Keratinocyte (primary cell): ENCODE measurements around the gene SLC2A4. TPM values are rescaled to one million over a fixed set of nuclear protein-coding genes. Genes with fewer than 3 reads are reported as not detected.
"Not testable (repeated sequence)": the region's sequence is repeated elsewhere in the genome, so short reads cannot be mapped to it uniquely, and the experiment has no call there.

ENCODE experiments used
- DNase-seq: peaks from one replicate; pipeline ENCODE4 v3.0.0-alpha.2; 2011; ENCODE audit warnings: low read depth, missing footprints, low spot score
- FAIRE-seq: peaks from 2 replicates; lab custom pipeline; 2011; peaks lifted over from hg19 to GRCh38; lab: Jason Lieb, UNC
- H2AFZ ChIP-seq: 2 replicates; pipeline ENCODE4 v1.6.0; 2012; ENCODE audit warnings: low read length, control low read depth, inconsistent platforms; ENCODE audit not compliant: control insufficient read depth
- H3K27ac ChIP-seq: 2 replicates; pipeline ENCODE4 v1.5.1; 2011; ENCODE audit warnings: low read length; ENCODE audit not compliant: control insufficient read depth, insufficient read depth
- H3K27me3 ChIP-seq: 3 replicates; pipeline ENCODE4 v1.6.0; 2011; ENCODE audit warnings: low read length; ENCODE audit not compliant: control insufficient read depth, insufficient read depth; ENCODE audit errors: extremely low read depth
- H3K36me3 ChIP-seq, 2 experiments: 2 replicates in 1 of 2; 3 replicates in 1 of 2; pipeline ENCODE4 v1.5.1; 2011; ENCODE audit warnings: low read length in 2 of 2, mild to moderate bottlenecking in 1 of 2; ENCODE audit not compliant: control insufficient read depth in 2 of 2, insufficient read depth in 2 of 2; ENCODE audit errors: extremely low read depth in 1 of 2
- H3K4me1 ChIP-seq: 3 replicates; pipeline ENCODE4 v1.5.1; 2011; ENCODE audit warnings: low read length; ENCODE audit not compliant: control insufficient read depth, insufficient read depth; ENCODE audit errors: extremely low read depth
- H3K4me2 ChIP-seq: 3 replicates; pipeline ENCODE4 v1.6.0; 2011; ENCODE audit warnings: low read depth, low read length; ENCODE audit not compliant: control insufficient read depth, insufficient read depth; ENCODE audit errors: extremely low read depth
- H3K4me3 ChIP-seq, 3 experiments: fragments of 200-600 bp in 1 of 3; sonication (generic) in 1 of 3; 2 replicates in 2 of 3; 3 replicates in 1 of 3; pipeline ENCODE4 v1.5.1; 2011 to 2016; ENCODE audit warnings: low read length in 3 of 3, mild to moderate bottlenecking in 3 of 3, control low read depth in 2 of 3, inconsistent platforms in 1 of 3, low read depth in 1 of 3, mixed read lengths in 1 of 3, mixed run types in 1 of 3, moderate library complexity in 1 of 3; ENCODE audit not compliant: control insufficient read depth in 2 of 3, insufficient read depth in 2 of 3; ENCODE audit errors: extremely low read depth in 1 of 3
- H3K79me2 ChIP-seq: 2 replicates; pipeline ENCODE4 v1.6.0; 2012; ENCODE audit warnings: low read length; ENCODE audit not compliant: control insufficient read depth, insufficient read depth
- H3K9ac ChIP-seq: 3 replicates; pipeline ENCODE4 v1.6.0; 2011; ENCODE audit warnings: low read length; ENCODE audit not compliant: control insufficient read depth, insufficient read depth; ENCODE audit errors: extremely low read depth
- H3K9me1 ChIP-seq: 3 replicates; pipeline ENCODE4 v1.6.0; 2011; ENCODE audit warnings: low read length; ENCODE audit not compliant: control insufficient read depth, insufficient read depth; ENCODE audit errors: extremely low read depth
- H3K9me3 ChIP-seq: 2 replicates; pipeline ENCODE4 v1.5.1; 2012; ENCODE audit warnings: low read depth, low read length; ENCODE audit not compliant: control insufficient read depth
- H4K20me1 ChIP-seq: 3 replicates; pipeline ENCODE4 v1.6.0; 2011; ENCODE audit warnings: low read length; ENCODE audit not compliant: control insufficient read depth, insufficient read depth; ENCODE audit errors: extremely low read depth
- CTCF ChIP-seq, 3 experiments: IDR thresholded peaks in 1 of 3; conservative IDR thresholded peaks in 1 of 3; optimal IDR thresholded peaks in 1 of 3; 2 replicates in 2 of 3; 3 replicates in 1 of 3; pipeline versions ENCODE3 to v1.5.1; 2011; ENCODE audit warnings: low read length in 3 of 3, mild to moderate bottlenecking in 3 of 3, moderate library complexity in 2 of 3, control low read depth in 1 of 3, inconsistent platforms in 1 of 3; ENCODE audit not compliant: insufficient read depth in 2 of 3; ENCODE audit errors: extremely low read depth in 1 of 3
- EZH2 ChIP-seq: IDR thresholded peaks from one replicate; pipeline ENCODE4 v1.6.1; 2012; ENCODE audit warnings: inconsistent platforms, mild to moderate bottlenecking, low read length, moderate library complexity
- dilution Hi-C: fragments of 300-500 bp; cut with MboI; formaldehyde crosslinking; loops from one replicate; pipeline ENCODE4 v1.7.0; 2020; ENCODE audit warnings: low sequenced_read_pairs; ENCODE audit not compliant: extremely low pct_ligation_motif_present
- polyA plus RNA-seq, 5 experiments: library from polyadenylated mRNA; depleted of rRNA in 3 of 5; stranded (reverse) in 3 of 5; stranded (forward) in 1 of 5; unstranded in 1 of 5; fragments of >200 nt; gene quantifications; 1 replicate in 1 of 5; 2 replicates in 3 of 5; 3 replicates in 1 of 5; pipeline versions ENCODE4 v1.2.1 to v1.2.3, GENCODE V29; 2011 to 2012; ENCODE audit warnings: missing spikeins in 2 of 5, low read depth in 1 of 5, low replicate concordance in 1 of 5
- small RNA-seq, 3 experiments: library from RNA; depleted of rRNA; stranded (forward); fragments of <200 nt; gene quantifications; one replicate each; pipeline ENCODE3, GENCODE V24; 2012; ENCODE audit warnings: low read depth in 3 of 3, low replicate concordance in 1 of 3; ENCODE audit not compliant: insufficient read length in 3 of 3

Gene SLC2A4
- polyA plus RNA-seq, 1 donor (not counting 4 experiments of a cell fraction or from before 2014, with no cell fraction given), result not detected

DNA sequence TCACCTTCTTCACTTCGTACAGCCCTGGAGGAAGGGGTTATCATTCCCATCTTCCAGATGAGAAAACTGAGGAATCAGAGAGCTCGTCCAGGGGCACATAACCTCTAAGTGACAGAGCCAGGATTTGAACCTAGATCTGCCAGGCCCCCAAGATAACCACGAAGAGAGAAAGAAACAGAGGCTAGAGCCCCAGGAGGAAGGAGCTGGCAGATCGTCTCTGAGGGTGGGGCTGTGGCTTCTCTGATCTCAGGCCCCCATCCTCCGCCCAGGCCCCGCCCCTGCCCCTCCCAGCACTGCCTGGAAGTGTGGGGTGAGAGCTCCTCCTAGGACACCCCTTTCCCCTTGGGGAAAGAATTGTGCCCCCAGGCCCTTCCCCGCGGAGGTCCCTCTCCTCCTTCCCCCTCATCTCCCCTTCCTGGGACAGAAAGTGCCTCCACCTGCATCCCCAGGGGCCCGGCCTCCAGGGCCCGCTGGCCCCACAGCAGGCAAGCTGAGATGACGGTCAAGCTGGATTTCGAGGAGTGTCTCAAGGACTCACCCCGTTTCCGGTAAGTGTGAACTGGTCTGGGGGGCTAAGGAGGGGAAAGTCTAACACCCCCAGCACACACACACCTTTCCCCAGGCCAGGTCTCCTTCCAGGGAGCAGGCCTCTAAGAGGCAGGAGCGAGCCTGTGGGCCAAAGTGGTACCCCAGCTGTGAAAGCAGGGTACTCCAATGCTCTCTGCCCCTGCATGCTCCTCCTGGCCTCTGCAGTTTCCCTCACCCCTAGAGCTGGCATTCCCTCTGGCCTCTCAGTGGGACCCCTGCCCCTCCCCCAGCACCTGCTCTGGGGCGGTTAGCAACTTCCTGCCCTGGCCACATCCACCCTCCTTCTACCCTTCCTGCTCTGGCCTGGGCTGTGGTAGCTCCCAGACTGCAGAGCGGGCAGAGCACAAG, 55.0 kb downstream of the SLC2A4 start, which contains the start of gene ACAP1:
TSS of gene ACAP1 (plus strand) at position 290 of the 936 bp plus-strand sequence. CDS start at position 496, 206 bp downstream.
- Histone ChIP-seq H3K4me1 (no peaks in the 10 kb centered on the region), H3K27ac (no peak within 1 kb of the TSS), H4K20me1 (no peaks in the 10 kb centered on the region), H3K79me2 (no peaks in the 10 kb centered on the region), H3K4me3 (no peak within 1 kb of the TSS), H3K36me3 (no peaks in the 10 kb centered on the region), H3K4me2 (no peak within 1 kb of the TSS), H3K27me3 (peaks cover 1% of the 10 kb centered on the region), H2AFZ (no peak within 1 kb of the TSS), H3K9me1 (no peaks in the 10 kb centered on the region), H3K9me3 (no peaks in the 10 kb centered on the region), H3K9ac (no peak within 1 kb of the TSS)
- dilution Hi-C loops, result no loop called here
- no peak for TF ChIP-seq CTCF (optimal IDR thresholded peaks at IDR 0.05 in 1 of 3, IDR thresholded peaks at IDR 0.05 in 1 of 3, conservative IDR thresholded peaks at IDR 0.05 in 1 of 3; ENCODE audit: extremely low read depth in 1 of 3, insufficient read depth in 2 of 3, low read length in 3 of 3)
- TF ChIP-seq EZH2, result no peak
- DNase-seq (no peak), FAIRE-seq (no peak)

- H3K4me1 ChIP-seq, H3K4me3 ChIP-seq, H3K36me3 ChIP-seq, H3K27me3 ChIP-seq, DNase-seq, H4K20me1 ChIP-seq, H3K9me1 ChIP-seq, H3K9ac ChIP-seq, dilution Hi-C loops, H3K79me2 ChIP-seq, H2AFZ ChIP-seq, FAIRE-seq, H3K27ac ChIP-seq, H3K9me3 ChIP-seq, H3K4me2 ChIP-seq: not testable (repeated sequence)
Observed at GRCh38 chr17:7337600-7337999, 56.1 kb downstream of the SLC2A4 start.

Small RNAs within 50 kb of the gene (small RNA-seq; reads per million reads assigned to genes)
- gene AC026954.2, result 0 reads per million in 3 experiments
- gene RF00019, result 0 reads per million in 3 experiments

Other genes with a start within 250 kb of the SLC2A4 start
- 2.2 to 6.9 TPM (median 2.7 TPM) in 3 replicates for gene SLC16A13, start 245.7 kb upstream of the SLC2A4 start, polyA plus RNA-seq
- gene SLC16A11, start 237.6 kb upstream of the SLC2A4 start, polyA plus RNA-seq, result 0.09 TPM in 1 of 3 replicates, not detected in the others
- not detected in 3 replicates for gene CLEC10A, start 201.5 kb upstream of the SLC2A4 start, polyA plus RNA-seq
- not detected in 3 replicates for gene ASGR2, start 166.9 kb upstream of the SLC2A4 start, polyA plus RNA-seq
- 0.12 to 0.22 TPM (median 0.18 TPM) in 3 replicates for gene ASGR1, start 102.3 kb upstream of the SLC2A4 start, polyA plus RNA-seq
- 4.5 to 7.2 TPM (median 5.5 TPM) in 3 replicates for gene DLG4, start 61.9 kb upstream of the SLC2A4 start, polyA plus RNA-seq
- gene ACADVL, start 61.8 kb upstream of the SLC2A4 start, polyA plus RNA-seq, result 300 to 633 TPM (median 301 TPM) in 3 replicates
- 3.7 to 6.3 TPM (median 4.7 TPM) in 3 replicates for gene DVL2, start 47.2 kb upstream of the SLC2A4 start, polyA plus RNA-seq
- gene PHF23, start 42.3 kb upstream of the SLC2A4 start, polyA plus RNA-seq, result 52.8 to 61.6 TPM (median 55.3 TPM) in 3 replicates
- gene GABARAP, start 39.3 kb upstream of the SLC2A4 start, polyA plus RNA-seq, result 271 to 416 TPM (median 391 TPM) in 3 replicates
- gene CTDNEP1, start 30.0 kb upstream of the SLC2A4 start, polyA plus RNA-seq, result 60.8 to 143 TPM (median 66.2 TPM) in 3 replicates
- gene ELP5, start 29.5 kb upstream of the SLC2A4 start, polyA plus RNA-seq, result 19.4 to 24.9 TPM (median 21.4 TPM) in 3 replicates
- gene CLDN7, start 19.2 kb upstream of the SLC2A4 start, polyA plus RNA-seq, result 6.3 to 9.0 TPM (median 6.8 TPM) in 3 replicates
- gene YBX2, start 12.9 kb downstream of the SLC2A4 start, polyA plus RNA-seq, result 0.01 to 0.05 TPM (median 0.05 TPM) in 3 replicates
- 769 to 1,493 TPM (median 948 TPM) in 3 replicates for gene EIF5A, start 25.9 kb downstream of the SLC2A4 start, polyA plus RNA-seq
- gene GPS2, start 33.6 kb downstream of the SLC2A4 start, polyA plus RNA-seq, result 20.7 to 54.1 TPM (median 24.7 TPM) in 3 replicates
- 11.3 to 18.9 TPM (median 13.5 TPM) in 3 replicates for gene NEURL4, start 47.6 kb downstream of the SLC2A4 start, polyA plus RNA-seq
- gene ACAP1, start 54.8 kb downstream of the SLC2A4 start, polyA plus RNA-seq, result 0.33 to 3.1 TPM (median 1.7 TPM) in 3 replicates
- 17.5 to 33.7 TPM (median 18.5 TPM) in 3 replicates for gene KCTD11, start 70.4 kb downstream of the SLC2A4 start, polyA plus RNA-seq
- gene TMEM95, start 73.4 kb downstream of the SLC2A4 start, polyA plus RNA-seq, result not detected in 3 replicates
- 10.6 to 15.8 TPM (median 12.1 TPM) in 3 replicates for gene TNK1, start 99.4 kb downstream of the SLC2A4 start, polyA plus RNA-seq
- 30.5 to 82.8 TPM (median 36.9 TPM) in 3 replicates for gene PLSCR3, start 112.8 kb downstream of the SLC2A4 start, polyA plus RNA-seq
- gene TMEM256, start 122.4 kb downstream of the SLC2A4 start, polyA plus RNA-seq, result 68.1 to 131 TPM (median 90.1 TPM) in 3 replicates
- gene NLGN2, start 126.1 kb downstream of the SLC2A4 start, polyA plus RNA-seq, result 2.5 to 4.9 TPM (median 4.8 TPM) in 3 replicates
- gene SPEM1, start 138.6 kb downstream of the SLC2A4 start, polyA plus RNA-seq, result not detected in 3 replicates
- not detected in 3 replicates for gene SPEM2, start 143.9 kb downstream of the SLC2A4 start, polyA plus RNA-seq
- gene SPEM3, start 147.1 kb downstream of the SLC2A4 start, polyA plus RNA-seq, result not detected in 3 replicates
- 6.8 to 10.0 TPM (median 9.1 TPM) in 3 replicates for gene TMEM102, start 153.7 kb downstream of the SLC2A4 start, polyA plus RNA-seq
- gene FGF11, start 157.8 kb downstream of the SLC2A4 start, polyA plus RNA-seq, result 27.4 to 46.9 TPM (median 30.4 TPM) in 3 replicates
- gene CHRNB1, start 163.3 kb downstream of the SLC2A4 start, polyA plus RNA-seq, result 13.1 to 51.3 TPM (median 22.0 TPM) in 3 replicates
- 20.9 to 23.9 TPM (median 21.8 TPM) in 3 replicates for gene ZBTB4, start 197.9 kb downstream of the SLC2A4 start, polyA plus RNA-seq
- gene SLC35G6, start 199.7 kb downstream of the SLC2A4 start, polyA plus RNA-seq, result not detected in 3 replicates
- 8.3 to 24.3 TPM (median 17.5 TPM) in 3 replicates for gene POLR2A, start 202.6 kb downstream of the SLC2A4 start, polyA plus RNA-seq